Tibial nerve (tissue), 4 donors: ENCODE measurements around the gene ZNF135. TPM values are rescaled to one million over a fixed set of nuclear protein-coding genes. Genes with fewer than 3 reads are reported as not detected.

Source experiments
- DNase-seq, 2 donors: peaks; one replicate each; pipeline ENCODE4 v3.0.0-alpha.2; 2019; ENCODE audit warnings: low spot score in 2 of 2
- H3K27ac ChIP-seq, 4 donors: fragments of 200-600 bp; sonication (generic) in 3 of 4; one replicate each; pipeline ENCODE4 v1.5.1; 2017 to 2019; ENCODE audit warnings: mild to moderate bottlenecking in 1 of 4
- H3K27me3 ChIP-seq, 2 donors: fragments of 200-600 bp; sonication (generic) in 1 of 2; one replicate each; pipeline versions ENCODE4 v1.5.1 to v1.6.0; 2017 to 2019
- H3K36me3 ChIP-seq, 3 donors: fragments of 200-600 bp; sonication (generic); one replicate each; pipeline ENCODE4 v1.5.1; 2018 to 2019
- H3K4me1 ChIP-seq, 4 donors: fragments of 200-600 bp; sonication (generic) in 3 of 4; one replicate each; pipeline ENCODE4 v1.5.1; 2017 to 2019
- H3K4me3 ChIP-seq, 4 donors: fragments of 200-600 bp; sonication (generic) in 3 of 4; one replicate each; pipeline ENCODE4 v1.5.1; 2017 to 2019; ENCODE audit warnings: mild to moderate bottlenecking in 1 of 4, moderate library complexity in 1 of 4
- H3K9me3 ChIP-seq, 4 donors: fragments of 200-600 bp; sonication (generic) in 3 of 4; one replicate each; pipeline ENCODE4 v1.5.1; 2017 to 2019
- CTCF ChIP-seq, 5 experiments: fragments of 200-600 bp in 3 of 5; fragments of 450-650 bp in 2 of 5; sonication (generic) in 3 of 5; IDR thresholded peaks; one replicate each; pipeline ENCODE4 v1.5.1; 2016 to 2019; ENCODE audit warnings: antibody characterized with exemption in 5 of 5, mild to moderate bottlenecking in 3 of 5, moderate library complexity in 2 of 5
- EP300 ChIP-seq, 2 donors: sonication (generic); formaldehyde crosslinking; IDR thresholded peaks; one replicate each; pipeline ENCODE4 v1.6.1; 2017; ENCODE audit warnings: antibody characterized with exemption in 2 of 2, mild to moderate bottlenecking in 1 of 2
- POLR2A ChIP-seq, 2 donors: fragments of 450-650 bp; IDR thresholded peaks; one replicate each; pipeline ENCODE4 v1.6.1; 2017; ENCODE audit warnings: antibody characterized with exemption in 2 of 2, mild to moderate bottlenecking in 2 of 2, moderate library complexity in 2 of 2
- WGBS, 2 donors: methylation state at CpG; one replicate each; pipeline ENCODE4 v1.1.5; 2018; 5-methylcytosine and 5-hydroxymethylcytosine counted together
- total RNA-seq, 4 donors: library from RNA; depleted of rRNA; stranded (reverse); fragments of >200 nt; gene quantifications; one replicate each; pipeline ENCODE4 v1.1.0, GENCODE V29; 2016

Gene ZNF135
- total RNA-seq, 4 donors from 2014 or later: 6.7 to 11.1 (median 9.5) TPM

- peaks cover 4 to 98% (median 38%) of the 10 kb centered on the region in 4 donors for H3K9me3 ChIP-seq
- H3K27me3 ChIP-seq: no peaks in the 10 kb centered on the region
- WGBS, 2 donors: 91 to 93% methylated on average over 18 of the region's 23 CpGs
Observed at GRCh38 chr19:58086825-58087710, 28.0 kb downstream of the ZNF135 start.

GRCh38 chr19:58088521-58089052 lies 29.5 kb downstream of the ZNF135 start:
- no peaks in the 10 kb centered on the region for H3K4me1 ChIP-seq
- peaks cover 4 to 98% (median 27%) of the 10 kb centered on the region in 4 donors for H3K9me3 ChIP-seq
- no peak for TF ChIP-seq EP300 (IDR thresholded peaks at IDR 0.05)
- TF ChIP-seq CTCF (IDR thresholded peaks at IDR 0.05): no peak
- TF ChIP-seq POLR2A (IDR thresholded peaks at IDR 0.05): no peak
- H3K36me3 ChIP-seq: peaks cover 21 to 98% (median 27%) of the 10 kb centered on the region in 3 donors
- 96 to 97% methylated on average over 10 to 13 of the region's 13 CpGs for WGBS, 2 donors
- H3K4me3 ChIP-seq: no peak overlapping the region
- no peaks in the 10 kb centered on the region for H3K27me3 ChIP-seq
- H3K27ac ChIP-seq: no peak overlapping the region
- no peak for DNase-seq

More at GRCh38 chr19:58086825-58087710, 28.0 kb downstream of the ZNF135 start:
- no peak overlapping the region for H3K27ac ChIP-seq
- no peak for DNase-seq
- no peaks in the 10 kb centered on the region for H3K4me1 ChIP-seq
- TF ChIP-seq CTCF (IDR thresholded peaks at IDR 0.05) (no peak), EP300 (IDR thresholded peaks at IDR 0.05) (no peak), POLR2A (IDR thresholded peaks at IDR 0.05) (no peak)
- peaks cover 27 to 98% (median 30%) of the 10 kb centered on the region in 3 donors for H3K36me3 ChIP-seq
- H3K4me3 ChIP-seq: no peak overlapping the region

- no peak for DNase-seq
- 94 to 96% methylated on average over 16 of the region's 16 CpGs for WGBS, 2 donors
- no peak for TF ChIP-seq EP300 (IDR thresholded peaks at IDR 0.05)
- no peak for TF ChIP-seq POLR2A (IDR thresholded peaks at IDR 0.05)
- TF ChIP-seq CTCF (IDR thresholded peaks at IDR 0.05): no peak
- Histone ChIP-seq H3K9me3 (peaks cover 2 to 97% (median 20%) of the 10 kb centered on the region in 4 donors), H3K4me3 (no peak overlapping the region), H3K36me3 (peaks cover 13 to 98% (median 19%) of the 10 kb centered on the region in 3 donors), H3K27ac (no peak overlapping the region), H3K4me1 (no peaks in the 10 kb centered on the region), H3K27me3 (no peaks in the 10 kb centered on the region)
Observed at GRCh38 chr19:58089846-58090245, 30.8 kb downstream of the ZNF135 start.

GRCh38 chr19:58091251-58091995 lies 32.3 kb downstream of the ZNF135 start:
- Histone ChIP-seq H3K36me3 (peaks cover 0 to 98% (median 5%) of the 10 kb centered on the region in 3 donors), H3K4me3 (no peak overlapping the region), H3K27ac (no peak overlapping the region), H3K9me3 (peaks cover 0 to 97% (median 18%) of the 10 kb centered on the region in 4 donors), H3K4me1 (peaks cover 0 to under 1% (median 0%) of the 10 kb centered on the region in 4 donors), H3K27me3 (no peaks in the 10 kb centered on the region)
- no peak for DNase-seq
- WGBS, 2 donors: 74 to 86% methylated on average over 11 of the region's 11 CpGs
- TF ChIP-seq POLR2A (IDR thresholded peaks at IDR 0.05) (no peak), EP300 (IDR thresholded peaks at IDR 0.05) (no peak), CTCF (IDR thresholded peaks at IDR 0.05) (no peak)
